K562 (cell line): ENCODE measurements around the gene DHRS13. TPM values are rescaled to one million over a fixed set of nuclear protein-coding genes. Genes with fewer than 3 reads are reported as not detected.
A peak's percentile ranks its signal among the peaks of the same experiment; 100 is the strongest.

Source experiments
- CREBBP ChIP-seq: IDR thresholded peaks from one replicate; pipeline ENCODE4 v1.6.1; 2012; ENCODE audit warnings: low read depth, mild to moderate bottlenecking, control low read depth, inconsistent platforms, low read length
- ETV6 ChIP-seq, 3 experiments: fragments of 150-350 bp in 1 of 3; sonication (generic) in 1 of 3; formaldehyde crosslinking in 1 of 3; IDR thresholded peaks; 2 replicates each; pipeline versions ENCODE4 v1.6.1 to v1.8.0; 2014 to 2022; ENCODE audit warnings: borderline replicate concordance in 2 of 3, low read depth in 2 of 3, antibody characterized with exemption in 1 of 3, low read length in 1 of 3, mild to moderate bottlenecking in 1 of 3, missing genetic modification reagents in 1 of 3
- FOSL1 ChIP-seq: fragments of 200-800 bp; sonication (Bioruptor generic); conservative IDR thresholded peaks from 2 replicates; pipeline ENCODE4 v1.6.1; 2016; ENCODE audit warnings: missing genetic modification characterization, missing compliant biosample characterization
- IRF2 ChIP-seq: sonication (generic); formaldehyde crosslinking; IDR thresholded peaks from 2 replicates; pipeline ENCODE4 v1.8.1; 2022; ENCODE audit warnings: mild to moderate bottlenecking, missing genetic modification reagents
- MEIS2 ChIP-seq: fragments of 450-650 bp; IDR thresholded peaks from 2 replicates; pipeline ENCODE4 v1.6.1; 2014; ENCODE audit warnings: mild to moderate bottlenecking; ENCODE audit not compliant: partially characterized antibody
- REST ChIP-seq, 2 experiments: fragments of 450-650 bp; formaldehyde crosslinking in 1 of 2; IDR thresholded peaks; 2 replicates each; pipeline versions ENCODE4 v1.4.0 to v1.6.1; 2014 to 2020; ENCODE audit warnings: mild to moderate bottlenecking in 2 of 2, borderline replicate concordance in 1 of 2, low read depth in 1 of 2
- SFPQ ChIP-seq: fragments of 200-400 bp; formaldehyde crosslinking; IDR thresholded peaks from 2 replicates; pipeline ENCODE4 v1.6.1; 2017; ENCODE audit warnings: mild to moderate bottlenecking, low read depth, low read length, moderate library complexity
- ZNF436 ChIP-seq: fragments of 250-450, 450-650 bp; sonication (Bioruptor Pico); formaldehyde crosslinking; IDR thresholded peaks from 2 replicates; pipeline ENCODE4 v1.7.0; 2020; ENCODE audit warnings: mild to moderate bottlenecking
- polyA plus RNA-seq, 8 experiments: library from polyadenylated mRNA; depleted of rRNA in 4 of 8; stranded (reverse) in 5 of 8; unstranded in 3 of 8; fragments of >200 nt; fragmentation: Nextera tagmentation in 2 of 8; fragmentation: Illumina TruSeq in 1 of 8; extraction: Ambion mirVana in 2 of 8; extraction: Trizol in 1 of 8; gene quantifications; 2 replicates each; pipeline versions ENCODE4 v1.2.1 to v1.2.3, GENCODE V29; 2011 to 2014; ENCODE audit warnings: inconsistent platforms in 1 of 8, missing spikeins in 1 of 8
- total RNA-seq, 7 experiments: library from RNA; depleted of rRNA in 6 of 7; stranded (reverse); fragments of >200 nt in 6 of 7; fragmentation: Illumina TruSeq in 2 of 7; extraction: Trizol in 2 of 7; gene quantifications; 2 replicates each; pipeline versions ENCODE4 v1.2.1 to v1.2.3, GENCODE V29; 2011 to 2021; ENCODE audit warnings: low replicate concordance in 1 of 7
- TF ChIP-seq, protein P1 (sequence below), 2 experiments: fragments of 450-650 bp; IDR thresholded peaks; 2 replicates each; pipeline ENCODE4 v1.6.1; 2016

Gene DHRS13
- total and polyA plus RNA-seq, 9 of the 15 experiments (the other 6 are each of a cell fraction or from before 2014, with no cell fraction given) = 0.32 to 52.3 (median 34.3) TPM; not detected in 1

DNA sequence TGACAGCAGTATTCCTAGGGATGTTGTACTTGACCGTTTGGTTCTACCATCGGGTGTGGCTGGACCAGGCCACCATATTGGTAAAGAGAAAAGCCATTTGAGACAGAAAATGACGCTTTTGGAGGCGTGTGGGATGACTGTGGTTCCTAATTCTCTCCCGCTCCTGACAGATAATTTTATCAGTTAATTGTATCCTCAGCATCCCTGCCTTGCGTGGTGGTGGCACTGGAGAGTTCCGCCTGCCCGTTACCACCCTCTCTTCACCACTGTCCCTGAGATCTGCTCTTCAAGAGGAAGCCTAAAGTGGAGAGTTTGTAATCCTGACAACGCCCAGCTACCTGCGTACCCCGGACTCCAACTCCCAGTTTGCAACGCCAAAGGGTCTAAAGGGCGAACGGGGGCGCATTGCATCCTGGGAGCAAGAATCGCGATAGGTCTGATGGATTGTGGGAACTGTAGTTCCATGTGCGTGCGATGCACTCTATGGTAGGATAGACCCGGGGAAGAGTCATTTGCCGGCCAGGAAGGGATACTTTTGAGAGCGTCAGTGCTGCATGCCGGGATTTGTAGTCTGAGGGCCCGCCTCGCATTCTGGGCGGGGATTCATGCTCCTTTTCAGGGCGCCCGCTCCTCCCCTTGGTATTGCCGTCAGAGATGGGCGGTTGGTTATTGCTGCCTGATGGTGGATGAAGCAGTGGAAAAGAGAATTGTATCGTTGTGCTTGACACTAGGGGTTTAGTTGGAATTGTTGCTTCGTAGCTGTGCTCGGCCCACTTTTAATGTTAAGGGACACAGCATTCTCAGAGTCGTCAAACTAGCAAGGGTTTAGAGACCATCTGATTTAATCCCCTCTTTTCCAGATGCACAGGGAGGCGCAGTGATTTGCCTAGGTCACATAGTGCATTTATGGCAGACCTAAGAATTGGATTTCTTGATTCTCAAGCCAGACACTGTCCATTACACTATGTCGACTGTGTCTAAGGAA, 49.4 kb upstream of the DHRS13 start (continued):
- TF ChIP-seq FOSL1 (peak; percentile 75), ETV6 (IDR thresholded peaks at IDR 0.05; ENCODE audit: borderline replicate concordance in 1 of 2, low read depth in 2 of 2, low read length in 1 of 2) (no peak), ETV6 (CRISPR knock-in tag; IDR thresholded peaks at IDR 0.05; ENCODE audit: borderline replicate concordance) (no peak), ZNF436 (CRISPR knock-in tag) (no peak), REST (IDR thresholded peaks at IDR 0.05; ENCODE audit: borderline replicate concordance) (no peak), REST (CRISPR knock-in tag; IDR thresholded peaks at IDR 0.05; ENCODE audit: low read depth) (no peak), SFPQ (no peak), MEIS2 (no peak), CREBBP (no peak), IRF2 (CRISPR knock-in tag) (no peak)
- TF ChIP-seq, protein P1, sequence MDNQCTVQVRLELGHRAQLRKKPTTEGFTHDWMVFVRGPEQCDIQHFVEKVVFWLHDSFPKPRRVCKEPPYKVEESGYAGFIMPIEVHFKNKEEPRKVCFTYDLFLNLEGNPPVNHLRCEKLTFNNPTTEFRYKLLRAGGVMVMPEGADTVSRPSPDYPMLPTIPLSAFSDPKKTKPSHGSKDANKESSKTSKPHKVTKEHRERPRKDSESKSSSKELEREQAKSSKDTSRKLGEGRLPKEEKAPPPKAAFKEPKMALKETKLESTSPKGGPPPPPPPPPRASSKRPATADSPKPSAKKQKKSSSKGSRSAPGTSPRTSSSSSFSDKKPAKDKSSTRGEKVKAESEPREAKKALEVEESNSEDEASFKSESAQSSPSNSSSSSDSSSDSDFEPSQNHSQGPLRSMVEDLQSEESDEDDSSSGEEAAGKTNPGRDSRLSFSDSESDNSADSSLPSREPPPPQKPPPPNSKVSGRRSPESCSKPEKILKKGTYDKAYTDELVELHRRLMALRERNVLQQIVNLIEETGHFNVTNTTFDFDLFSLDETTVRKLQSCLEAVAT (IDR thresholded peaks at IDR 0.05) = peak; percentile 22 to 76; a peak in 2 of 4 replicates
